Measurements from ENCODE around the gene HLA-F. TPM values are rescaled to one million over a fixed set of nuclear protein-coding genes. Genes with fewer than 3 reads are reported as not detected.

Gene HLA-F
- total RNA-seq, 1 donor from 2014 or later: 2.5 TPM

GRCh38 chr6:29680904-29681303 is 42.3 kb upstream of the HLA-F start, which contains the start of gene ZFP57:
ZFP57 (minus strand) TSS chr6:29681152; CDS start chr6:29677003, 4,149 bp downstream.
- DNase-seq (ENCODE audit: low read depth): no peak
- no peak for TF ChIP-seq CTCF (conservative IDR thresholded peaks at IDR 0.05; ENCODE audit: low read depth, low read length)
- peak within 1 kb of the TSS; percentile 27 for H3K4me3 ChIP-seq (ENCODE audit: low read depth, low read length)

DNA sequence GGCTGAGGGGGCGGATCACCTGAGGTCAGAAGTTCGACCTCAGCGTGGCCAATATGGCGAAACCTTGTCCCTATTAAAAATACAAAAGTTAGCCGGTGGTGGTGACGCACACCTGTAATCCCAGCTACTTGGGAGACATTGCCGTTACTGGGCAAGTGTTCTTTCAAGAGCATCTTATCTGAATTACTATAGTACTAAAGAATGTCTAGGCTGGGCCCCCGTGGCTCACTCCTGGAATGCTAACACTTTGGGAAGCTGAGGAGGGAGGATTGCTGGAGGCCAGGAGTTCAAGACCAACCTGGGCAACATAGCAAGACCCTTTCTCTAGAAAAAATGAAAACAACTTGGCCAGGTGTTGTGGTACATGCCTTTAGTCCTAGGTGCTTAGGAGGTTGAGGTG is 41.4 kb upstream of the HLA-F start:
- H3K4me3 ChIP-seq (ENCODE audit: low read depth, low read length): no peak overlapping the region
- DNase-seq (ENCODE audit: low read depth): no peak
- no peak for TF ChIP-seq CTCF (conservative IDR thresholded peaks at IDR 0.05; ENCODE audit: low read depth, low read length)

DNA sequence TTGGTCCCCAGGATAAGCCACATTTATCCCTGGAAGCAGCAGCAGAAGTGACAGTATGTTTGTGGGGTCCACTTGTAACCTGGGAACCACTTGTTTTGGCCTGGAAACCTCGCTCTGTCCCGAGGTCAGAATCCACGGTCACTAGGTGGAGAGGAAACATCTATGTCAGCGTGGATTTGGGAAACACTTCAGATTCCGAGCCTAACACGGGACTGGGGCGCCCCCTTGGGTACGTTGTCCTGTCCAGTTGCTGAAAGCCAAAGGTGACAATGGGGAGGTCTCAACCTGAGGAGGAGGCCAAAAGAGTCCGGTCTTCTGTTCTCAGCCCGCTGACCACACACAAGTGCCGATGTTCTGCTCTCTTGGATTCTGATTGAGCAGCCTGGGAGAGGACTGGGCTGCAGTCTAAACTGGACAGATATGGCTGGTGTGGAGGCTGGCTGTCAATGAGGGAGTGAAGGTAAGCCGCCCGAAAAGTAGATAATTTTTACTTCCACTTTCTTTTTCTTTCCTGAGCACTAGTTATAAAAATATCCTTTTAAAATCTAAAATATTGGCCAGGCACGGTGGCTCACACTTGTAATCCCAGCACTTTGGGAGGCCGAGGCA is 37.4 kb upstream of the HLA-F start:
- H3K4me3 ChIP-seq (ENCODE audit: low read depth, low read length): no peak overlapping the region
- DNase-seq (ENCODE audit: low read depth): no peak
- TF ChIP-seq CTCF (conservative IDR thresholded peaks at IDR 0.05; ENCODE audit: low read depth, low read length): peak; percentile 59

DNA sequence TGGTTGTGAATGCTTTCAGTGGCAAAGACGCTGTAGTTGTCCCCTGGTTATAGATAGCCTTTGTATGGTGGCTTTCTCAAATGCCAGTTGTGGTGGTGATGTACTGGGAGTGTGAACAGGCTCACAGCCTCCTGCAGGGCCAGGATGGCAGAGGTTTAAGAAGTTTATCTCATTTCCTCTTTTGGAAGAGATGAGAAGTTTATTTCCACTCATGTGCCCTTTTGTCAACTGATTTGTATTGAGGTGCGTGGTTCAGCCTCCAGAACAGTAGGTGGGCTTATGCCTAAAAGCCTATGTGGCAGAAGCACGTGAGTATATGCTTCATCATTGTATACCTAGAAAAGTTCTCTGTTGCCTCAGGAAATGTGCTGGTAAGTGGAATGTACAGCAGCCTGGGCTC is 28.6 kb upstream of the HLA-F start:
- TF ChIP-seq CTCF (conservative IDR thresholded peaks at IDR 0.05; ENCODE audit: low read depth, low read length): no peak
- DNase-seq (ENCODE audit: low read depth): no peak
- no peak overlapping the region for H3K4me3 ChIP-seq (ENCODE audit: low read depth, low read length)

- peak; percentile 92 for TF ChIP-seq CTCF (conservative IDR thresholded peaks at IDR 0.05; ENCODE audit: low read depth, low read length)
- no peak overlapping the region for H3K4me3 ChIP-seq (ENCODE audit: low read depth, low read length)
- no peak for DNase-seq (ENCODE audit: low read depth)
Measured at GRCh38 chr6:29696147-29697125, 26.8 kb upstream of the HLA-F start.

DNA sequence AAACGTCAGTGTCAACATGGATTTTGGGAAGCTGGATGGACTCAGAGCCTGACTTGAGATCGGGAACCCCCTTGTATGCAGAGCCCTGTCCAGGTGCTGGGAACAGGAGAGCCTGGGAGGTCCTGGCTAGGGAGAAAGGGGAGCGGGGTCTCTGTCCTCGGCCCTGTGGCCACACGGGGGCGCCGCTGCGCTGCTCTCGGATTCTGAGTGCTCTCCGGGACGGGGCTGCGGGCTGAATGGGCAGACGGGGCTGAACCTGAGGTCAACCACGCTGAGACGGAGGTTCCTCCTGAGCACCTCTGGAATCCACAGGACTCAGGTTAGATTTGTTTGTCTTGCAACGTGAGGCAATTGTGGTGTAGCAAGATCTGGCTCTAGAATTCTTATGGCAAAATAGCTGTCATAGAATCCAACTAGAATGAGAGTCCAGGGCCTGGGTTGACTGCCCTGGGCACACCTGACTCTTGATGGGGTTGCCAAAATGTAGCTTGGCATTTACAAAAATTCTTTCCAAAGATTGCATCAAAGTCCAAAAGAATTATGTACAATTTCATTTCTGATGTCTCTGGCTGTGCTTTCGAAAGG is 20.6 kb upstream of the HLA-F start:
- no peak for DNase-seq (ENCODE audit: low read depth)

More for the DNA sequence above, 20.6 kb upstream of the HLA-F start:
- H3K4me3 ChIP-seq (ENCODE audit: low read depth, low read length): no peak overlapping the region
- peak; percentile 75 for TF ChIP-seq CTCF (conservative IDR thresholded peaks at IDR 0.05; ENCODE audit: low read depth, low read length)
